ENCODE results near the gene SF3B2.
"Not testable (repeated sequence)": the region's sequence is repeated elsewhere in the genome, so short reads cannot be mapped to it uniquely, and the experiment has no call there.

Gene SF3B2

DNA sequence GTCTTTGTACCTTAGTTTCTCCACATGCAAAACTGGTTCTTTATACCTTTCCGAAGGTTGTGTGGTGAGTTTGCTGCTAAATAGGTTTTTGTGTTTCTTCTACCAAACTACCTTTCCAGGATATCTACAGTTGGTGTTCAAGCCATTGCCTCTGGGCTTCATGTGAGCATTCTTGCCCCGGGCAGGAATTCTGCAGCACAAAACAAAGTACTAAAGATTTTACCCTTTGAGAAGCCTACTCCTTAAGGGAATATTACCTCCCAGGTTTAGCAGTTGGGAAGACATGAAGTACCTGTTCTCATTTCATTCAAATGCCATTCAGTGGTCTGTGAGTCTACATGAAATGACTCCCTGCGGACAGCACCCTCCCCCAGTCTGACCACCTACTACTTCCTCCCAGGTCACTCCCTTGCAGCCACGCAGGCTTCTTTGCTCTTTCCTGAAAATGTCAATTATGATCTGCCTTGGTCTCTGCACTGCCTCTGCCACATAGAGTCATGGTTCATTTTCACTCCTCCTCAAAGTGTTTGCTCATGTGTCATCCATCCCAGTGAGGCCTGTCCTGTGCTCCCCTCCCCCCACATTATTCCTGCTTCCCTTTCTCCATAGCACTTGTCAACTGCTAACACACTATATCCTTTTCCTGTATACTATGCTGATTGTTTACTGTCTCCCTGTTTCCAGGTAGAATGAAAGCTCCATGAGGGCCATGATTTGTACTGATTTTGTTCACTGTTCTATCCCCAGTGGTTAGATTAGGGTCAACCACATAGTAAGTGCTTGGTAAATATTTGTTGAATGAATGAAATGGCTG is 54.8 kb downstream of the SF3B2 start:
- DNase-seq (ENCODE audit: low read depth in 3 of 3): peak in 1 of 3 donors; percentile 27

DNA sequence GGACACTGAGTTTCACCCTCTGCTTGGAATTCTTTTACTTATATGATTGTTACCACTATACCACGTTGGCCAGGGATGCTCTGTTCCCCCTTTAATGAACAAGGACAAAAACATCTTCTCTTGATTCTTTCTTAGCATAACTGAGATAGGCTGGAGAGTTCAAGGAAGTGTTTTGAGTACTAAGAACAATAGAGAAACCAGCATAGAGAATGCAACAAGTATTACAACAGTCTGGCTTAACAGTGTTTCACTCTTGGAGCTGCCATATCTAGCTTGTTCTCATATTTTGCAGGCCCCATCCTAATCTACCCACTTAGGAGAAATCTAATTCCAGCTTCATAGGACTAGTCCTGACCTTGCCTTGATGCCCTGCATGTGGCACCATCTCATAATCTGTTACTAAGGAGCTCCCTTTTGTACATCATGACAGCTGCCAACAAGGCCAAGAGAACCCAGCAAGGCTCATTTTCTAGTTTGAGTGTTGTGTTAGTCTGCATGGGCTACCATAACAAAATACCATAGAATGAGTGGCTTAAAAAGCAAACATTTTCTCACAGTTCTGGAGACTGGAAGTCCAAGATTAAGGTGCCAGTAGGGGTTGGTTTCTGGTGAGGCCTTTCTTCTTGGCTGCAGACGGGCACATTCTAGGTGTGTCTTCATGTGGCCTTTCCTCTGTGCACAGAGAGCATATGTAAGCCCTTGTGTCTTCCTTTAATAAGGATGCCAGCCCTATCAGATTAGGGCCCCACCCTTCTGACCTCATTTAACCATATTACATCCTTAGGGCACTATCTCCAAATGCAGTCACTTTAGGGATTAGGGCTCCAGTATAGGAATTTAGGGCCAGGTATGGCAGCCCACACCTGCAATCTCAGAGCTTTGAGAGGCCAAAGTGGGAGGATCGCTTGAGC is 55.7 kb downstream of the SF3B2 start:
- no peak for DNase-seq (ENCODE audit: low read depth in 3 of 3)

DNA sequence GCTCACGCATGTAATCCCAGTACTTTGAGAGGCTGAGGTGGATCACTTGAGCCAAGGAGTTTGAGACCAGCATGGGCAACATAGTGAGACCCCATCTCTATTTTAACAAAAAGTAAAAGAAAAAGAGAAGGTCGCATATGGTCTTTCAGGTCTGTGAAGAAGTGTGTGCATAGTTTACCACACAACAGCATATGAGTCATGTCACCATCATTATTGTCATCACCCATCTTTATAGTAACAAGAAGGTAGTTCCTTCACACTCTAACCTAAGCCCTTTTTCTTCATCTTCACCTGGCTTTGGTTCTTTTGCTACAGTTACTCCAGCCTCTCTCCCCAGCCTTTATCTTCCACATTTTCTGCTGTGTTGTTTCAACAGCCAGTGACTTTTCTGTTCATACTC is 57.1 kb downstream of the SF3B2 start:
- no peak for DNase-seq (ENCODE audit: low read depth in 3 of 3)

DNA sequence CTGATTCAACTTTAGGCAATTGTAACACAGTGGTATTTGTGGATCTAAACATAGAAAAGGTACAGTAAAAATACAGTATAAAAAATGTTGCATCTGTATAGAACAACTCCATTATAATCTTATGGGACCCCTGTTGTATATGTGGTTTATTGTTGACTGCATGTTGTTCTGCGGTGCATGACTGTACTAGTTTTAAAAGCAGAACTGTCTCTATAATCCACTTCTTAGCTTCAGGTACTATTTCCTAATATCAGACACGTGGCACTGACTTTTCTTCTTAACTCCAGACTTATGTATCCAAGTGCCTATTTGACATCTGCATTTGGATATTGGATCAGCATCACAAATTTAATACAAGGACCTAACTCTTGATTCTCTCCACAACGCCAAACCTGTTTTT is 59.0 kb downstream of the SF3B2 start:
- no peak for DNase-seq (ENCODE audit: low read depth in 3 of 3)

DNA sequence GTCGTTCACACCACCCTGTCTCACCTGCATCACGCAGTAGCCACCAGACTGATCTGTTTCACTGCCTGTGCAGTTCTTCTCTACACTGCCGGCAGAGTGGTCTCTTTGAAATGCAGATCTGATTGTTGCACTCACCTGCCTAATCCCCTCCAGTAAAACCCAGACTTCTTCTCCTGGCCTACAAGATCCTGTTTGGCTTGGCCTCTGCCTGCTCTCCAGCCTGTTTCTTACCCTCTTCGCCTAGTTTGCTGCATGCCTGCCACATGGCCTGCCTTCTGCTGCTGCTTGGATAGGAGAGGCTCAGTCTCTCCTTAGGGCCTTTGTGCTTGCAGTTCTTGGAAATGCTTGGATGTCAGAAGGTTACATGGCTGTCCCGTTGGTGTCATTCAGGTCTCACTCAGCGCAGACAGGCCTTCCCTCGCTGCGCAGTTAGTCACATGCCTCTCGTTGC is 59.9 kb downstream of the SF3B2 start:
- DNase-seq (ENCODE audit: low read depth in 3 of 3): no peak

DNA sequence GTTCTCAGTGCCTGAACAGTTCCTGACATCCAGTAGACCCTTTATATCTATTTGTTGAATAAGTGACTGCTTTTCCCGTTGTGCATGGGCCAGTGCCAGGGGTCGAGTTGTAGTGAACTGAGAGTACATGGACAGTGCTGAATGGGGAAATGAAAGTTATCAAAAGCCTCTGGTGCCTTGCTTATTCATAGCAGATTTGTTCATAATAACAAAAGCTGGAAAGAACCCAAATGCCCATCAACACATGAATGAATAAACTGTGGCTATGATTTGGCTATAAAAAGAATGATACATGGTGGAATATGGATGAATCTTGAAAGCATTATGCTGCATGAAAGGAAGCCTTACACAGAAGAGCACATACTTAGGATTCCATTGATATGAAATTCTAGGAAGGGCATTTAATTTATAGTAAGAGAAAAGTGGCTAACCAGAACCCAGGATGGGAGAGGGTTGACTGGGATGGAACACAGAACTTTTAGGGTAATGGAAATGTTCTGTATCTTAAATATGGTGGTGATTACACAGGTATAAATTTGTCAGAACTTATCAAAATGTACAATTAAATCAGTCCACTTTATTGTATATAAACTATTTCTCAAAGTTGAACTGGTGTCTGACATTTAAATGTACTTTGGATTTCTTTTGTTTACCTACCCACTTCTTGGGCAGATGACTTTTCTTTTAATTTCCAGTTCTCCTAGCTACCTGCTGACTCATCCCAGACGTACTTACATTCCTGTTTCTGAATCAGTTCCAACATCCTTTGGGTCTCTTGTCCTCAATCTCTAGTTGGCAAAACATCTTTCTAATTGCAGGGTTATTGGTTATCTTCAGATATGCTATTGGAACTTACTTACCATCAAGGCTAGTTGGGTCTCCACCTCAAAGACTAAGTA is 60.7 kb downstream of the SF3B2 start:
- no peak for DNase-seq (ENCODE audit: low read depth in 3 of 3)

DNA sequence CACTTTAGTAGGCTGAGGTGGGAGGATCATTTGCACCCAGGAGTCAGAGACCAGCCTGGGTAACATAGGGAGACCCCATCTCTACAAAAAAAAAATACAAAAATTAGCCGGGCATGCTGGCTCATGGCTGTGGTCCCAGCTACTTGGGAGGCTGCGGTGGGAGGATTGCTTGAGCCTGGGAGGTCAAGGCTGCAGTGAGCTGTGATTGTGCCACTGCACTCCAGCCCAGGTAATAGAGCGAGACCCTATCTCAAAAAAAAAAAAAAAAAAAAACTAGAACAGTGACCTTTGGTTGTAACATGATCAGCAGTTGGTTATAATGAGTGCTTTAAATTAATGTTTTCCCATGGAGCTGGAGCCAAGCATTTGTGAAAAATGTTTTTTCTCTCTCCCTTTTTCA is 62.8 kb downstream of the SF3B2 start:
- DNase-seq (ENCODE audit: low read depth in 3 of 3): not testable (repeated sequence)

DNA sequence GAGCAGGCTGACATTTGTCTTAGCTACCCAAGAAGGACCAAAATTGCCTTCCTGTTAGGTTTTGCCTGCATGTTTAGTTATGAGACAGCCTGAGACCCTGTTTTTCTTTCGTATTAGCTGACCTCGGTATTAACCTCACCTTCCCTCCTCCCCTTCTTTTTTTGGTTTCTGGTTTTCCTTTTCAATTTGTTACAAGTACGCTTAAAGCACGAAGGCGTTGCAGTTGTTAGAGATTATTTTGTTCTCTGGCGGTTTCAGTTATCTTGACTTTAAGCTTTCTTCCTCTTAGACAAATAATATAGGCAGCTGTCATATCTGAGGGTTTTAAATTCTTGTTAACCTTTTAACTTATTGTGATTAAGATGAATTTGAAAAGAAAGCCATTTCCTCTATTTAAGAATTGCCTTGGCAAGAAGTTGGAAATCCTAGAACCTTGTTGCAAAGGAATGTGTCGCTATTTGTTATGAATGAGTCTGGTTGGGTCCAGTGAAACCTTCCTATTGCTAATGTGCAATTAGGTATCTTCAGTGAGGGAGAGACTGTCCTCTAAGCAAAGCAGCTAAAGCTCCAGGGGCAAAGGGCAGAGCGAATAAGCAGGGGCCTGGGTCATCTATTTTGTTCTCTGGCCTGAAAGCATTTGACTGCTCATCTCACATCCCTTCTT is 63.6 kb downstream of the SF3B2 start:
- no peak for DNase-seq (ENCODE audit: low read depth in 3 of 3)

DNA sequence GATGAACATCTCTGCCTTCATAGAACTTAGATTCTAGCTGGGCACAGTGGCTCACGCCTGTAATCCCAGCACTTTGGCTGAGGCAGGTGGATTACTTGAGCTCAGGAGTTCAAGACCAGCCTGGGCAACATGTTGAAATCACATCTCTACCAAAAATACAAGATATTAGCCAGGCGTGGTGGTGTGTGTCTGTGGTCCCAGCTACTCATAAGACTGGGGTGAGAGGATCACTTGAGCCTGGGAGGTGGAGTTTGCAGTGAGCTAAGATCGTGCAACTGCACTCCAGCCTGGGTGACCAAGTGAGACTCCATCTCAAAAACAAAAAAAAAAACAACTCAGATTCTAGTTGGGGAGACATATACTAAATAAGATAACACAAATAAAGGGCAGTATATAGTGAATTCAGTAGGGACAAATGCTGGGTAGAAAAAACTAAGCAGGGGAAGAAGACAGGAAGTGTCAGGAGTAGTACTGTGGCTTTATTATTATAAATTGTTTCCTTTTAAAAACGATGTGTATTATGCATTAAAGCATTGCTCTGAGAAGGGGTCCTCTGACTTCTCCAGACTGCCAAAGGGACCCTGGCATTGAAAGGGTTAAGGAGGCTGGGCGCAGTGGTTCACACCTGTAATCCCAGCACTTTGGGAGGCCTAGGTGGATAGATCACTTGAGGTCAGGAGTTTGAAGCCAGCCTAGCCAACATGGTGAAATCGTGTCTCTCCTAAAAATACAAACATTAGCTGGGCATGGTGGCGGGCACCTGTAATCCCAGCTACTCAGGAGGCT is 64.6 kb downstream of the SF3B2 start:
- no peak for DNase-seq (ENCODE audit: low read depth in 3 of 3)

DNA sequence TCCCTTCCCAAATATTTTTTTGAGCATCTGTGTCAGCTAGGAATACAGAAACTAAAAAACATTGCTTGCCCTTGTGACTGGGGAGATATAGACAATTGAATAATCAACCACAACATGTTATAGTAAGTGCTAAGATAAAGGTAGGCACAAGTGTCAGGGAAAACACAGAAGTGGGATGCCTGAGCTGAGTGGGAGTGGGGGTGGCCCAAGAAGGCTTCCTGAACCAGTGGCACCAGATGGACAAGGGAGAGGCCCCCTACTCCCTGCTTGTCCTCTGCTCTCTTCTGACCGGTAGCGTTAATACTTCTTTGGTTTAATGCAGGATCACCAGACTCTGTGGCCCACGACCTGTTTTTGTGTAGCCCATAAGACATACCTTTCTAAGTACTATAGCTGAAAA is 66.7 kb downstream of the SF3B2 start:
- no peak for DNase-seq (ENCODE audit: low read depth in 3 of 3)

All from stimulated activated CD4-positive, alpha-beta T cell treated with anti-CD3 and anti-CD28 coated beads, TNF-alpha, amount 100 ng/mL, for 48 hours (primary cell).